Measurements from ENCODE around the gene HIC1. TPM values are rescaled to one million over a fixed set of nuclear protein-coding genes. Genes with fewer than 3 reads are reported as not detected.

Gene HIC1
- total RNA-seq, 4 donors from 2014 or later = 9.1 to 32.5 (median 14.7) TPM

DNA sequence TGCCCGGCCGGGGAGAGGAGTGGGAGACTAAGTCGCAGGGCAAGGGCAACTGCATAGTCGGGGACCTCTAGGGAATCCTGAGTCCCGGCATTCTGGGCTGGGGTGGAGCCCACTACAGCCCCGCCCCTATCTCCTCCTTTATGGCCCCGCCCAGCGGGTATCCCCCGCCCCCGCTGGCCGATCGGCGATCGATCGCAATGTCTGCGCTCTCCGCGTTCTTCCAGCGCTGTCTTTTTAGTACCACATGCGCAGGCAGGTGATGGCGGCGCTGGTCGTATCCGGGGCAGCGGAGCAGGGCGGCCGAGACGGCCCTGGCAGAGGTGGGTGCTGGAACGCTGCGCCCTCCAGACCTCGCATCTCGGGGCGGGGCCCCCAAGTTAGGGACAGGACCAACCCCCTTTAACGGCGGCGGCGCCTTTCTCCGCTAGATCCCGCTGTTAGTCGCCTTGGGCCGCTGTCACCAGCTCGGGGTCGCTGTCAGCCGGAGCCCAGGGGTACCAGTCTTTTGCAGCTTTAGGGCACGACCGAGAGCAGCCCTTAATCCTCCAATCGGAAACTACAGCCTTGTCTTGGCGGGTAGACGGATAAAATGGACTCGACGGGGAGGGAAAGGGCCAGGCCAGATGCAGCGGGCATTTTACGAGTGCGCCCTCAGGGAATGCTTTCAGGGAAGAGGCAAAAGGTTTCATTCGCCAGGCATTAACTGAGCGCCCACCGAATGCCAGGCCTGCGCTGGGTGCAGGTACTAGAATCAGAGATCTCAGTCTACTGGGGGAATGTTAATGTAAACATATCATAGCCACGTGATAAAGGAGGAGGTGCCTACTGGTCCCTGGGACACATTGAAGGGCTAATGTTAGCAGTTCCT lies 24.8 kb upstream of the HIC1 start, which contains the start of gene DPH1:
Gene DPH1 (plus strand): TSS at position 243 of the 868 bp plus-strand sequence. CDS start 17 bp downstream, at position 260.
- Histone ChIP-seq H3K36me3 (no peaks in the 10 kb centered on the region), H3K4me1 (peaks cover 15 to 32% (median 23%) of the 10 kb centered on the region in 4 donors), H3K9me3 (no peaks in the 10 kb centered on the region), H3K27ac (peak within 1 kb of the TSS; percentile 62 to 86 (median 76)), H3K27me3 (peaks cover 43% of the 10 kb centered on the region), H3K4me3 (peak within 1 kb of the TSS; percentile 71 to 91 (median 82))
- in situ Hi-C loops (cut with MboI; ENCODE audit: low pct_ligation_motif_present in 1 of 4, low pct_unique_long_range_greater_than_20kb in 1 of 4, low sequenced_read_pairs in 3 of 4) (loop anchor here in 3 of 4 donors (10.0 to 25.0 kb wide), 4 partner anchors 125 to 368 kb away; partner anchors contain the start of genes PRPF8 (in 1 of the 3), TLCD2 (in 1 of the 3) and WDR81 (in 1 of the 3)), intact Hi-C loops (cut with DNase I; ENCODE audit: low total_unique reads) (no loop called here)
- peak; percentile 89 for DNase-seq
- 0 to 2% methylated on average over 1 to 44 of the region's 59 CpGs for WGBS, 2 donors (ENCODE audit: low coverage in 1 of 2)
- TF ChIP-seq POLR2AphosphoS5 (IDR thresholded peaks at IDR 0.05) (peak; percentile 58 to 73 (median 72)), POLR2A (IDR thresholded peaks at IDR 0.05) (no peak)

DNA sequence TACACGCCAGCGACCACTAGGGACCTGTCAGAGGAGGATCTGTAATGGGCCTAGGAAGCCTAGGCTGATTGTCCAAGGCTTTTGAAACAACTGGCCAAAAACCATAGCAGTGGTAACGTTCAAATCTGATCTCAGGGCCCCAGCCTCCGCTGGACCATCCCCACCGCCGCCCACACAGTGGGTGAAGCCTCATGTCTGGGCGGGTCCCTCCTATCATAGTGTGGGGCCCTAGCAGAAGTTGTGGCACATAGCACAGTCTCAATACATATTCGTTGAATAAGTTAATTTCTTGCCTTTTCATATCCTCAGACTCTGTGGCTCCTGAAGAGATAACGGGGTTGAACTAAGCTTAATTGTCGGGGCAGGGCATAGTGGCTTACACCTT lies 24.1 kb upstream of the HIC1 start:
- intact Hi-C loops (cut with DNase I; ENCODE audit: low total_unique reads) (no loop called here), in situ Hi-C loops (cut with MboI; ENCODE audit: low pct_ligation_motif_present in 1 of 4, low pct_unique_long_range_greater_than_20kb in 1 of 4, low sequenced_read_pairs in 3 of 4) (loop anchor here in 3 of 4 donors (25.0 kb wide), 3 partner anchors 318 to 368 kb away; partner anchors contain the start of genes PRPF8 (in 1 of the 3), TLCD2 (in 1 of the 3) and WDR81 (in 1 of the 3))
- no peaks in the 10 kb centered on the region for H3K9me3 ChIP-seq
- DNase-seq = peak; percentile 61
- peak overlapping the region; percentile 71 to 91 (median 82) for H3K4me3 ChIP-seq
- no peak for TF ChIP-seq POLR2A (IDR thresholded peaks at IDR 0.05)
- TF ChIP-seq, protein P1, sequence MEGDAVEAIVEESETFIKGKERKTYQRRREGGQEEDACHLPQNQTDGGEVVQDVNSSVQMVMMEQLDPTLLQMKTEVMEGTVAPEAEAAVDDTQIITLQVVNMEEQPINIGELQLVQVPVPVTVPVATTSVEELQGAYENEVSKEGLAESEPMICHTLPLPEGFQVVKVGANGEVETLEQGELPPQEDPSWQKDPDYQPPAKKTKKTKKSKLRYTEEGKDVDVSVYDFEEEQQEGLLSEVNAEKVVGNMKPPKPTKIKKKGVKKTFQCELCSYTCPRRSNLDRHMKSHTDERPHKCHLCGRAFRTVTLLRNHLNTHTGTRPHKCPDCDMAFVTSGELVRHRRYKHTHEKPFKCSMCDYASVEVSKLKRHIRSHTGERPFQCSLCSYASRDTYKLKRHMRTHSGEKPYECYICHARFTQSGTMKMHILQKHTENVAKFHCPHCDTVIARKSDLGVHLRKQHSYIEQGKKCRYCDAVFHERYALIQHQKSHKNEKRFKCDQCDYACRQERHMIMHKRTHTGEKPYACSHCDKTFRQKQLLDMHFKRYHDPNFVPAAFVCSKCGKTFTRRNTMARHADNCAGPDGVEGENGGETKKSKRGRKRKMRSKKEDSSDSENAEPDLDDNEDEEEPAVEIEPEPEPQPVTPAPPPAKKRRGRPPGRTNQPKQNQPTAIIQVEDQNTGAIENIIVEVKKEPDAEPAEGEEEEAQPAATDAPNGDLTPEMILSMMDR (IDR thresholded peaks at IDR 0.05) = peak; percentile 30 to 52 (median 40)
- H3K4me1 ChIP-seq = peaks cover 12 to 26% (median 17%) of the 10 kb centered on the region in 4 donors
- H3K27ac ChIP-seq = peak overlapping the region; percentile 62 to 86 (median 76)
- H3K36me3 ChIP-seq = peaks cover 0 to under 1% (median 0%) of the 10 kb centered on the region in 4 donors
- 20 to 33% methylated on average over 3 to 10 of the region's 10 CpGs for WGBS, 2 donors (ENCODE audit: low coverage in 1 of 2)
- peaks cover 36% of the 10 kb centered on the region for H3K27me3 ChIP-seq

DNA sequence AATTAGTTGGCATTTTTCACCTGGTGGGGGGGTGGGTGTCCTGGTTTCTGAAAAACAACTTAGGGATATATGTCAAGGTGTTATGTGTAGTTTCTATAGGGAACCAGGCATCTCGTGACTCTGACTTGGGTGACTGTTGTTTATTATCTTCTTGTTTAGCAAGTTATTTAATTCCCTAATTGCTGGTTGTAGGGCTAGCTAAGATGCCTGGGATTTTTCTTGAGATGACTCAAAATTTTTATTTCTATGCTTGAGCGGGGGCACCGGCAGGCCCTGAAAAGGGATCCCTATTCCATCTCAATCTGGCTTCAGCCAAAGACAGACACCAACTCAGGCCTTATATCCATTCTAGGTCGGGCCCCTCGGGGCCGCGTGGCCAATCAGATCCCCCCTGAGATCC lies 21.8 kb upstream of the HIC1 start:
- intact Hi-C loops (cut with DNase I; ENCODE audit: low total_unique reads) (no loop called here), in situ Hi-C loops (cut with MboI; ENCODE audit: low pct_ligation_motif_present in 1 of 4, low pct_unique_long_range_greater_than_20kb in 1 of 4, low sequenced_read_pairs in 3 of 4) (loop anchor here in 3 of 4 donors (25.0 kb wide), 3 partner anchors 321 to 371 kb away; partner anchors contain the start of genes PRPF8 (in 1 of the 3), TLCD2 (in 1 of the 3) and WDR81 (in 1 of the 3))
- no peak for DNase-seq
- peaks cover 14% of the 10 kb centered on the region for H3K27me3 ChIP-seq
- TF ChIP-seq, protein P1 (IDR thresholded peaks at IDR 0.05) = no peak
- TF ChIP-seq EP300 (IDR thresholded peaks at IDR 0.05; ENCODE audit: low read depth) = no peak
- no peak for TF ChIP-seq POLR2AphosphoS5 (IDR thresholded peaks at IDR 0.05)
- TF ChIP-seq POLR2A (IDR thresholded peaks at IDR 0.05) = no peak
- H3K27ac ChIP-seq = no peak overlapping the region
- WGBS, 2 donors (ENCODE audit: low coverage in 1 of 2) = 95% methylated on average over 7 of the region's 7 CpGs; no CpG with 5 or more reads in 1 of the 2 donors
- no peak overlapping the region for H3K4me3 ChIP-seq
- H3K36me3 ChIP-seq = peaks cover 0 to 9% (median 0%) of the 10 kb centered on the region in 4 donors
- no peaks in the 10 kb centered on the region for H3K9me3 ChIP-seq
- peaks cover 7 to 19% (median 15%) of the 10 kb centered on the region in 4 donors for H3K4me1 ChIP-seq

DNA sequence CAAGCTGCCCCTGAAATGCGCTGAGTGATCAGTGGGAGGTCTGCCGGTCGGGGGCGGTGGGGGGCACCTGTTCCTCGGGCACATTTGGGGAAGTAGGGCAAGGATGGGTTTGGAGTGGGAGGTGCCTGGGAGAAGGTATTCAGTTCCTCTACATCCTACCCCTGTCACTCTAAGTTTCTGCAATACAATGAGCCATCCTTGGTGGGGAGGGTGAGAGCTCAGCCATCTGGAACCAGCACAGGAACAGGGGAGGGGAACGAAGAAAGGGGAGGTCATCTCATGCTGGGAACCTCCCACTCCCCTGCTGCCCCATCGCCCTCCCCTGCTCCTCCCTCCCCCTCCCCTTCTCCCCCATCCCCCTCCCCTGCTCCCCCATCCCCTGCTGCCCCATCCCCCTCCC lies 20.7 kb upstream of the HIC1 start:
- in situ Hi-C loops (cut with MboI; ENCODE audit: low pct_ligation_motif_present in 1 of 4, low pct_unique_long_range_greater_than_20kb in 1 of 4, low sequenced_read_pairs in 3 of 4) = loop anchor here in 3 of 4 donors (25.0 kb wide), 3 partner anchors 322 to 372 kb away; partner anchors contain the start of genes PRPF8 (in 1 of the 3), TLCD2 (in 1 of the 3) and WDR81 (in 1 of the 3)
- intact Hi-C loops (cut with DNase I; ENCODE audit: low total_unique reads) = no loop called here
- Histone ChIP-seq H3K9me3 (no peaks in the 10 kb centered on the region), H3K36me3 (peaks cover 0 to 9% (median 0%) of the 10 kb centered on the region in 4 donors), H3K4me1 (peaks cover 7 to 19% (median 15%) of the 10 kb centered on the region in 4 donors), H3K27ac (no peak overlapping the region), H3K27me3 (peaks cover 4% of the 10 kb centered on the region), H3K4me3 (no peak overlapping the region)
- no peak for DNase-seq
- 81% methylated on average over 7 of the region's 7 CpGs; no CpG with 5 or more reads in 1 of the 2 donors for WGBS, 2 donors (ENCODE audit: low coverage in 1 of 2)
- TF ChIP-seq, protein P1 (IDR thresholded peaks at IDR 0.05) = no peak
- TF ChIP-seq POLR2A (IDR thresholded peaks at IDR 0.05) (no peak), EP300 (IDR thresholded peaks at IDR 0.05; ENCODE audit: low read depth) (no peak), POLR2AphosphoS5 (IDR thresholded peaks at IDR 0.05) (no peak)
